ENCODE results near the gene ATOH8. TPM values are rescaled to one million over a fixed set of nuclear protein-coding genes. Genes with fewer than 3 reads are reported as not detected.
A peak's percentile ranks its signal among the peaks of the same experiment; 100 is the strongest.

ATOH8 gene
- total RNA-seq, 3 donors from 2014 or later, result 20.8 to 167 (median 46.2) TPM

- Histone ChIP-seq H3K4me1 (peaks cover 13 to 30% of the 10 kb centered on the region in 2 donors), H3K27ac (peak overlapping the region; percentile 80 to 97)
- intact Hi-C loops (cut with DNase I; ENCODE audit: low total_unique reads), result no loop called here
Observed at GRCh38 chr2:85746321-85747004, 7.3 kb upstream of the ATOH8 start.

GRCh38 chr2:85747441-85747840, 6.3 kb upstream of the ATOH8 start:
- Histone ChIP-seq H3K36me3 (no peaks in the 10 kb centered on the region), H3K27ac (peak overlapping the region in 1 of 2 donors; percentile 28), H3K4me3 (no peak overlapping the region), H3K4me1 (peaks cover 9 to 22% of the 10 kb centered on the region in 2 donors), H3K27me3 (no peaks in the 10 kb centered on the region), H3K9me3 (no peaks in the 10 kb centered on the region)
- TF ChIP-seq CTCF (IDR thresholded peaks at IDR 0.05) (no peak), POLR2AphosphoS5 (IDR thresholded peaks at IDR 0.05) (no peak), POLR2A (IDR thresholded peaks at IDR 0.05) (no peak)
- intact Hi-C loops (cut with DNase I; ENCODE audit: low total_unique reads), result no loop called here
- DNase-seq (ENCODE audit: low spot score in 2 of 2), result no peak

More at GRCh38 chr2:85746321-85747004, 7.3 kb upstream of the ATOH8 start:
- no peaks in the 10 kb centered on the region for H3K36me3 ChIP-seq
- H3K27me3 ChIP-seq, result no peaks in the 10 kb centered on the region
- no peak for DNase-seq (ENCODE audit: low spot score in 2 of 2)
- no peak overlapping the region for H3K4me3 ChIP-seq
- H3K9me3 ChIP-seq, result no peaks in the 10 kb centered on the region
- TF ChIP-seq POLR2A (IDR thresholded peaks at IDR 0.05) (no peak), POLR2AphosphoS5 (IDR thresholded peaks at IDR 0.05) (no peak), CTCF (IDR thresholded peaks at IDR 0.05) (no peak)

GRCh38 chr2:85748039-85748734, 5.6 kb upstream of the ATOH8 start:
- Histone ChIP-seq H3K27ac (no peak overlapping the region), H3K36me3 (no peaks in the 10 kb centered on the region), H3K4me1 (peaks cover 5 to 16% of the 10 kb centered on the region in 2 donors), H3K4me3 (no peak overlapping the region), H3K27me3 (no peaks in the 10 kb centered on the region), H3K9me3 (no peaks in the 10 kb centered on the region)
- TF ChIP-seq POLR2A (IDR thresholded peaks at IDR 0.05), result no peak
- no peak for TF ChIP-seq CTCF (IDR thresholded peaks at IDR 0.05)
- TF ChIP-seq POLR2AphosphoS5 (IDR thresholded peaks at IDR 0.05), result no peak
- intact Hi-C loops (cut with DNase I; ENCODE audit: low total_unique reads), result no loop called here
- DNase-seq (ENCODE audit: low spot score in 2 of 2), result no peak

- Histone ChIP-seq H3K4me3 (no peak overlapping the region), H3K9me3 (no peaks in the 10 kb centered on the region), H3K36me3 (no peaks in the 10 kb centered on the region), H3K27me3 (peaks cover 0 to 10% of the 10 kb centered on the region in 2 donors), H3K4me1 (peaks cover 4 to 6% of the 10 kb centered on the region in 2 donors), H3K27ac (peak overlapping the region in 1 of 2 donors; percentile 54)
- TF ChIP-seq POLR2AphosphoS5 (IDR thresholded peaks at IDR 0.05) (no peak), CTCF (IDR thresholded peaks at IDR 0.05) (no peak), POLR2A (IDR thresholded peaks at IDR 0.05) (no peak)
- no peak for DNase-seq (ENCODE audit: low spot score in 2 of 2)
- intact Hi-C loops (cut with DNase I; ENCODE audit: low total_unique reads), result no loop called here
Observed at GRCh38 chr2:85748985-85749875, 4.6 kb upstream of the ATOH8 start.
